ENCODE data around the gene B9D1.

The B9D1 gene

GRCh38 chr17:19302791-19303331 lies 59.7 kb downstream of the B9D1 start:
- DNase-seq (ENCODE audit: low read depth in 2 of 2): no peak

- no peak for DNase-seq (ENCODE audit: low read depth in 2 of 2)
Observed at GRCh38 chr17:19301973-19302372, 60.5 kb downstream of the B9D1 start.

DNA sequence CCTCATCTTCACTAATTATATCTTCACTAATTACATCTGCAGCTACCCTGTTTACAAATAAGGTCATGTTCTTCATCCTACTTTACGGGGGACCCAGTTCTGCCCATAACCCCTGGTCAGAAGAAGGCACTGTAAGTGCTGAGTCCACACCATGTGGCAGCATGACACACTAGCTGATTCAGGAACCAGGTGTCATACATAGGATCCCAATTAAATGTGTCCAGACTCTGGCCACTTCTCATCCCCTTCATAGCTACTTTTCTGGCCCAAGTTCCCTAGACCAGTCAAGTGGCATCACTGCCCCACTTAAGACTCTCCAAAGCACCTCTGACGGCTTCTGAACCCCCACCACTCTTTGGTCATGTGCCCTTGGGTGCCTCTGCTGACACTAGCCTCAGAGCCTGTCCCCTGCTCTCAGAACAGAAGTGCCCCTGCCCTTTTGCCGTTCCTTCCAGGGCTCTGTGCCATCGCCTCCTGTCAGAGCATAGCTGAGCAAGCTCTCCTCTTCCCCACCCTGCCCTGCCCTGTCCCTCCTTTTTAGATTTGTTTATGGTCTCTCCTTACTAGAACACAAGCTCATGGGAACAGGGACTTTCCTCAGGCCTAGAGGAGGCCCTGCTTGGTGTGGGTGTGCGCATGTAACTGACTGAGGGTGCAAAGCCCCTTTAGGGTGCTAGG lies 61.1 kb downstream of the B9D1 start:
- DNase-seq (ENCODE audit: low read depth in 2 of 2): no peak

DNA sequence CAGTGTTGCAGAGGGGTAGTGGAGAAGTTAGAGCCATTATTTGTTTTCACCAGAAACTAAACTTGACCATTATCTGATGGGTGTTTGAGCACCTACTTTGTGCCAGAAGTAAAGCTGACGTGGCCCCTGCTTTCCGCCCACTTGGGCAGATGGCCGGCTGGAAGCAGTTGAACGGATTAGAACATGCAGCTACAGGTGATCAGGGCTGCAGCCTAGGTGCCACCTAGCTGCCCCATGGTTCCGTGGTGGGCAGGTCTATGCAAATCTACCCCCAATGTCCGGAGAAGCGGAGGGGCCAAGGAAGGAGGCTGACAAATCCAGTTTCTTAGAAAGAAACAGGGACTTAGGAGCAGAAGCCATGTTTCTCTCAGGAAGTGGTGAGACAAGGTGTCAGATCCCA lies 62.7 kb downstream of the B9D1 start:
- DNase-seq (ENCODE audit: low read depth in 2 of 2): no peak

DNA sequence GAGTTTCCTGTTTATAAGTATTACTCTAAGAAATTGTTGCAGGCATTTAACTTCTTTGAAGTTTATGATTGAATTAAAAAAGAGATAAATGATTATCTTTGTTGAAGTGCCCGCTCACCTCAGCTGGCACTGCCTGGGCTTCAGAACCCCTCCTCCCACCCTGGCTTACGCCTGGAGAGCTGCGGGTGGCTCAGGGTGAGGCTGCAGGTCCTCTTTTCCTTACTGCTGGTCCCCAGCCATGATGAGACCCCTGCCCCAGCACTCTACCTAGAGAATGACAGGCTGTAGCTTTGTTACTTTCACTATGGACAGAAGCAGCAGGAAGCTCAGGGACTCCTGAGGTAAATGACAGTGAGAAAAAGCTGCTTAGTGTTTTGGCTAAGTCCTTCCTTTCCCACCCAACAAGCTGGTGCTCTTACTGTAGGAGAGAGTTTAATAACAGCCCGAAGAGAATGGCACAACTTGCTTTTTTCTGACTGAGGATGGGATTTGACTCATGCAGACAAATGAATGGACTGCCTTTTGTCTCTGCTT lies 63.2 kb downstream of the B9D1 start:
- no peak for DNase-seq (ENCODE audit: low read depth in 2 of 2)

GRCh38 chr17:19298569-19299213 lies 63.8 kb downstream of the B9D1 start:
- no peak for DNase-seq (ENCODE audit: low read depth in 2 of 2)

DNA sequence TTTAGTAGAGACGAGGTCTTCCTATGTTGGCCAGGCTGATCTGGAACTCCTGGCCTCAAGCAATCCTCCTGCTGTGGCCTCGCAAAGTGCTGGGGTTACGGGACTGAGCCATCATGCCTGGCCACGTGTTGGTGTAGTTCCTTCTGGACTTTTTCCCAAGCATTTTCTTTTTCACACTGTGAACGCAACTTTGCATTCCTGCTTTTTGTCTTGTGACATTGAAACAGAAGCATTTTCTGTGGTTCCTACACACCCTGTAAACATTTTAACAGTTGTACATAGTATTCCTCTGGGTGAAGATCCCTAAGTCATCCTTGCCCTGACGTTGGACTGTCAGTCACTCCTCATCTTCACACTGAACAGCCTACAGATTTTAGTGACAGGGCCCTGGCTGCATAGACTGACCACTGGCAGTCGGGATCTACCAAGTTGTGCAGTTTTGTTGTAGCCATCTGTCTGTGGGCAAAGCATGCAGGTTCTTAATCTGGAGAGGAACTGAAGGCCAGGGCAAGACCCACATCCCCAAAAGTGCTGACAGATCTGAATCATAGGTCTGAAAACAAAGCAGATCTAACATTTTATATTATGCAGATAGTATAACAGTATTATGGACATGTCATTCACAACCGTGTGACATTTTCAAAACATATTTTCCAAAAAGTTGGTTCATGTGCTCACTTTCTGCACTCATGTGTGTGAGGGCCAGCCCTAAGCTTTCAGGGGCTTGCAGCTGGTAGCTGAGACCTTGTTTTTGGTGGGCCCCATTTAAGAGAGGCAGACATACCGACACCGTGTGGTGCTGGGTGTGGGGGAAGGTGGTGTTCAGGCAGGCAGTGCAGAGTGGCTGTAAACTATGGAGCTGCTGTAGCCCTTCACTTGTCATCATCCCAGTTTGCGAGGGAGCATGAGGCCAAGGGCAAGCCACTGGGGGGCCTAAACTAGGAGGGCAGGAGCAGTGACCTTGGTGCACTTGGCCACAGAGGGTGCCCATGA lies 65.4 kb downstream of the B9D1 start:
- no peak for DNase-seq (ENCODE audit: low read depth in 2 of 2)

- no peak for DNase-seq (ENCODE audit: low read depth in 2 of 2)
Observed at GRCh38 chr17:19295473-19296135, 66.9 kb downstream of the B9D1 start.

DNA sequence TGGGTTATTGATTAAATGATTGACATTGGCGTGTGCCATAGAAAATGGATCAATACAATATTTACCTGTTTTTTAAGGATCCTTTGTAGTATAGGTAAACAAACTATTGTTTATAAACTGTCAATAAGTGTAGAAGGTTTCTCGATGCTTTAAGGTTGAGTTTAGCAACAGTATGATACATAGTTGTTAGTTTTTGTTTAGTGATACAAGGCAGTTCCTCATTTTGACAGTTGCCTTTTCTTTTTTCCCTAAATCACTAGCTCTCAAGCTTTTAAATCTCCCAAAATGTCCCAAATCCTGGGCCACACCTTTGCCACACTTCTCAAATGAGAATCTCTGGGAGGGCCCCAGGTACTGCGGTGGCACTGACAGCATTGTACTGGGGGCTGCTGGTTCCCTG lies 68.1 kb downstream of the B9D1 start:
- no peak for DNase-seq (ENCODE audit: low read depth in 2 of 2)

All from stimulated activated CD4-positive, alpha-beta T cell treated with anti-CD3 and anti-CD28 coated beads, Interleukin-1b, Interleukin-23, amount 100 ng/mL, for 1 hour (primary cell).